Activated naive CD8-positive, alpha-beta T cell treated with anti-CD3 and anti-CD28 coated beads for 36 hours (primary cell): Measurements from ENCODE around the gene NDUFA12. TPM values are rescaled to one million over a fixed set of nuclear protein-coding genes. Genes with fewer than 3 reads are reported as not detected.

Source experiments
- DNase-seq: peaks from one replicate; pipeline ENCODE4 v3.0.0; 2021
- H3K27ac Mint-ChIP-seq: one replicate; pipeline ENCODE4 v1.8.0; 2022; ENCODE audit warnings: mild to moderate bottlenecking, moderate library complexity, mixed read lengths
- H3K27me3 Mint-ChIP-seq: one replicate; pipeline ENCODE4 v1.8.0; 2022; ENCODE audit warnings: mild to moderate bottlenecking, mixed read lengths
- H3K36me3 Mint-ChIP-seq: one replicate; pipeline ENCODE4 v1.8.0; 2021; ENCODE audit warnings: mild to moderate bottlenecking, mixed read lengths
- H3K4me1 Mint-ChIP-seq: one replicate; pipeline ENCODE4 v1.8.0; 2021; ENCODE audit warnings: mixed read lengths
- H3K4me3 Mint-ChIP-seq: one replicate; pipeline ENCODE4 v1.8.0; 2022; ENCODE audit warnings: mild to moderate bottlenecking, moderate library complexity, mixed read lengths
- H3K9me3 Mint-ChIP-seq: one replicate; pipeline ENCODE4 v1.8.0; 2022; ENCODE audit warnings: mixed read lengths
- total RNA-seq, 2 experiments: library from RNA; stranded (reverse); gene quantifications; one replicate each; pipeline ENCODE4 v1.2.3, GENCODE V29; 2021

The NDUFA12 gene
- total RNA-seq, 2 experiments from 2014 or later, result 137 to 138 TPM

- Mint-ChIP-seq H3K4me1 (no peaks in the 10 kb centered on the region), H3K9me3 (no peaks in the 10 kb centered on the region), H3K27ac (no peak overlapping the region), H3K27me3 (no peaks in the 10 kb centered on the region), H3K36me3 (peaks cover 7% of the 10 kb centered on the region), H3K4me3 (no peak overlapping the region)
- DNase-seq, result no peak
These were observed 37.4 kb downstream of the NDUFA12 start for GRCh38 chr12:94965982-94966630.

- H3K27ac Mint-ChIP-seq, result no peak overlapping the region
These were observed 39.8 kb downstream of the NDUFA12 start for GRCh38 chr12:94963649-94964048.

DNA sequence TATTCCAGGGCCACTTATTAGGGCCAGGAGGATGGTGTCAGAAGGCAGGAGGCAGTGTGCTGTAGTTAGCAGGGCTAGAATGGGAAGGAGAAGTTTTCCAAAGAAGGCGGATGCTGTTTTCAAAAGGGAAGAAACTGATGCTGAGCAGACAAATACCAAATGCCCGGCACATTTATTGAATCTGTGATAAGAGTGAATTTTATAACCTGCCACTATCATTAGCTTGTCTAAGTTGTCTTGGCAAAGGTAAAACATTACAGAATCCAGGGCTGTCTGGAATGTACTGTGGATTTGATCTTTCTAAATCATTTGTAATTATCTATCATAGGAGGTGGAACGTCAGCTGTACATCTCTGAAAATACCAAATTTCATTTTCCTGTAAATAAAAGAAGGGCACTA is 40.8 kb downstream of the NDUFA12 start:
- H3K4me3 Mint-ChIP-seq, result no peak overlapping the region
- peaks cover 3% of the 10 kb centered on the region for H3K27me3 Mint-ChIP-seq
- H3K4me1 Mint-ChIP-seq, result peaks cover 2% of the 10 kb centered on the region

More at GRCh38 chr12:94963649-94964048, 39.8 kb downstream of the NDUFA12 start:
- peaks cover 2% of the 10 kb centered on the region for H3K4me1 Mint-ChIP-seq
- H3K27me3 Mint-ChIP-seq, result peaks cover 3% of the 10 kb centered on the region
- H3K4me3 Mint-ChIP-seq, result no peak overlapping the region
- H3K36me3 Mint-ChIP-seq, result peaks cover 2% of the 10 kb centered on the region
- H3K9me3 Mint-ChIP-seq, result no peaks in the 10 kb centered on the region
- DNase-seq, result no peak

GRCh38 chr12:94961911-94962310 is 41.6 kb downstream of the NDUFA12 start:
- H3K4me1 Mint-ChIP-seq, result peaks cover 2% of the 10 kb centered on the region
- H3K4me3 Mint-ChIP-seq, result no peak overlapping the region
- no peaks in the 10 kb centered on the region for H3K9me3 Mint-ChIP-seq
- no peak for DNase-seq
- H3K36me3 Mint-ChIP-seq, result no peaks in the 10 kb centered on the region
- H3K27me3 Mint-ChIP-seq, result peaks cover 3% of the 10 kb centered on the region
- no peak overlapping the region for H3K27ac Mint-ChIP-seq

More for the DNA sequence above, 40.8 kb downstream of the NDUFA12 start:
- DNase-seq, result no peak
- Mint-ChIP-seq H3K9me3 (no peaks in the 10 kb centered on the region), H3K36me3 (no peaks in the 10 kb centered on the region), H3K27ac (no peak overlapping the region)

GRCh38 chr12:94961256-94961824 is 42.2 kb downstream of the NDUFA12 start:
- no peak for DNase-seq
- no peaks in the 10 kb centered on the region for H3K9me3 Mint-ChIP-seq
- no peak overlapping the region for H3K4me3 Mint-ChIP-seq
- no peaks in the 10 kb centered on the region for H3K36me3 Mint-ChIP-seq
- H3K4me1 Mint-ChIP-seq, result peaks cover 2% of the 10 kb centered on the region
- H3K27ac Mint-ChIP-seq, result no peak overlapping the region
- H3K27me3 Mint-ChIP-seq, result peaks cover 7% of the 10 kb centered on the region

DNA sequence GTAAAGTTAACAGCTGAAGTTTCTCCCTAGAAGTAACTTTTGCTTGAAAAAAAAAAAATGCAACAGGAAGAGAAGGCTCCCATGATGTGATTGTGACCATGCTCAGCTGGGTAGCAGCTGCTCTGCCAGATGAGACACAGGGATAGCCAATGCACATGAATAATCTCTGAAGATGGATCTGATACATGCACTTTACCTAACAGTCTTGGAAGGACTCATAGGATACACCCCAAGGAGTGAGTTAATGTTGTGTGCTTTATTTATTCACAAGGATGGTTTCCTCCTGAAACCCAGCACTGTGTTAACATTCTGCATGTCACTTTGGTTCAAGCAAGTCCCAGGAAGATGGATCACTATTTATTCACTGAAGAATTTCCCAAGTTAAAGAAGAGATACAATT is 46.5 kb downstream of the NDUFA12 start:
- no peak overlapping the region for H3K27ac Mint-ChIP-seq

DNA sequence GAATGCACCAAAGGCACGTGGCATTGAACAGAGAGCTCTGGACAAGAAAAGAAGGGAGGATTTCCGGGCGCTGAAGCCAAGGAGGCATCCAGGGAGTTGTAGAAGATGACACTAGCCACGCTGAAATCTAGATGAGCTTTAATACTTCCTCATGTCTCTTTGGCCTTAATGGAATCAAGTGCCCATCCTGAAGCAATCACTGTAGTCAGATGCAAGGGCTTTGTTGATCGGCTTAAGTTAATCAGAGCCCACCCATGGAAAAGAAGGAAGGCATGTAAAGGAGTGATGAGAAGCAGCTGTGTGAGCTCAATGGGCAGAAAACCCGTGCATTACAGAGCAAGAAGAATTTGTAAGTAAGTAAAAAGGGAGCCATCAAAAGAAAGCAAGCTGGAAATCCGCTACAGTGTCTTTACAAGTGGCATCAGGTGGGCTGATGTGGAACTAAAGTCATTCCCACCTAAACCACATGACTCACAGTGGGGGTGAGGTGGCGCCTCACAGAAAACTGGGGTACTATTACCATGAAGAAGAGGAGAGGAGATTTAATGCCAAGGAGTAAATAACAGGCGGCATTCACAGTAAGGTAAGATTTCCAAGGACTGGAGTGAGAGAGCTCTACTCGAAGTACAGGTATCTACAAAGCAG is 48.4 kb downstream of the NDUFA12 start:
- DNase-seq, result no peak
- Mint-ChIP-seq H3K4me1 (peaks cover 4% of the 10 kb centered on the region), H3K9me3 (no peaks in the 10 kb centered on the region), H3K4me3 (no peak overlapping the region), H3K27ac (no peak overlapping the region), H3K36me3 (no peaks in the 10 kb centered on the region), H3K27me3 (peaks cover 52% of the 10 kb centered on the region)

More for the DNA sequence above, 46.5 kb downstream of the NDUFA12 start:
- H3K4me1 Mint-ChIP-seq, result peaks cover 4% of the 10 kb centered on the region
- no peak overlapping the region for H3K4me3 Mint-ChIP-seq
- H3K9me3 Mint-ChIP-seq, result no peaks in the 10 kb centered on the region
- peaks cover 42% of the 10 kb centered on the region for H3K27me3 Mint-ChIP-seq
- no peak for DNase-seq
- H3K36me3 Mint-ChIP-seq, result no peaks in the 10 kb centered on the region

GRCh38 chr12:94954029-94954685 is 49.3 kb downstream of the NDUFA12 start:
- Mint-ChIP-seq H3K4me3 (no peak overlapping the region), H3K4me1 (peaks cover 2% of the 10 kb centered on the region), H3K9me3 (no peaks in the 10 kb centered on the region), H3K36me3 (no peaks in the 10 kb centered on the region), H3K27me3 (peaks cover 53% of the 10 kb centered on the region), H3K27ac (no peak overlapping the region)
- DNase-seq, result no peak

- no peaks in the 10 kb centered on the region for H3K9me3 Mint-ChIP-seq
- no peak overlapping the region for H3K4me3 Mint-ChIP-seq
- H3K4me1 Mint-ChIP-seq, result peaks cover 2% of the 10 kb centered on the region
- DNase-seq, result no peak
- H3K27me3 Mint-ChIP-seq, result peaks cover 62% of the 10 kb centered on the region
- H3K36me3 Mint-ChIP-seq, result no peaks in the 10 kb centered on the region
- no peak overlapping the region for H3K27ac Mint-ChIP-seq
These were observed 51.2 kb downstream of the NDUFA12 start for GRCh38 chr12:94952325-94952724.

DNA sequence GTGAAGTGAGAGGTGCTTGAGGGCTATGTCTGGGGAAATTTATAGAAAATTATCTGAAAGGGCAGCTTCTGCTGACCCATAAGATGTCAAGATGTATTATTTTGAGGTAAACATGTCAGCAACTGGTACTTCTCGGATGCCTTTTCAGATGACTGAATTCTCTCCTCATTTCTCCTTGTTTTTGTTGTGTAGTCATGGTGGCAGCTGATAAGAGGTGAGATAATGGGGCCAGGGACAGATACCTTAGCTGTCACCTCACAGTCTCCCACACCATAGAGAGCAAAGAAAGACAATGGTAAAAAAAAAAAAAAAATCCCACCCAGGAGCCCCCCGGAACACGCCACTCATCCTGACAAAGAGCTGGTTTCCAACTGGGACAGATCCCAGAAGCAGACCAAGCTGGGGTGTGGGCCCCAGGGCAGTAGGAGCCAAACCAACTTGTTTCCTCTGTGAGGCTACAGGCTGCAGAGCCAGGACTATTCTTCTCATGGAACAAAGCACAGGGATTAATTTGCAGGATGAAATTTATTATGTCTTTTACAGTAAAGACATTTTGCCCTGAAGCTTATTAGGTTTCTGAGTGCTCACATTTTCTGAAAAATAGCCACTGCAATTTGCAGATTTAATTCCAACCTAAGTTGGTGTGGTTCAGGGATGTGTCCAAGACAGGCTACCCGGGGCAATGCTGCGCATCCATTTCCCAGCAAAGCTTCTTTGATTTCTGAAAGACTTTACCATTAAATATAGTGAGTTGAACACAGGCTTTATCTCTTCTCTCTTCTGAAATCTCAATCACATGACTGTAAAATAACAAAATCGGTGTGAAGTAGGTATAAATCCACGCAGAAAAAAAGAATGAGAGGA is 52.2 kb downstream of the NDUFA12 start:
- no peaks in the 10 kb centered on the region for H3K36me3 Mint-ChIP-seq
- no peak overlapping the region for H3K4me3 Mint-ChIP-seq
- H3K9me3 Mint-ChIP-seq, result no peaks in the 10 kb centered on the region
- H3K27ac Mint-ChIP-seq, result no peak overlapping the region
- H3K27me3 Mint-ChIP-seq, result peaks cover 67% of the 10 kb centered on the region
- peaks cover 2% of the 10 kb centered on the region for H3K4me1 Mint-ChIP-seq
- no peak for DNase-seq

- Mint-ChIP-seq H3K4me1 (peaks cover 9% of the 10 kb centered on the region), H3K36me3 (peaks cover 9% of the 10 kb centered on the region), H3K27me3 (peaks cover 56% of the 10 kb centered on the region)
These were observed 55.2 kb downstream of the NDUFA12 start for GRCh38 chr12:94948232-94948810.

GRCh38 chr12:94942663-94943062 is 60.8 kb downstream of the NDUFA12 start:
- H3K9me3 Mint-ChIP-seq, result peaks cover 12% of the 10 kb centered on the region
- peaks cover 23% of the 10 kb centered on the region for H3K4me1 Mint-ChIP-seq
- H3K27ac Mint-ChIP-seq, result no peak overlapping the region
- peaks cover 13% of the 10 kb centered on the region for H3K36me3 Mint-ChIP-seq
- peaks cover 27% of the 10 kb centered on the region for H3K27me3 Mint-ChIP-seq
- no peak for DNase-seq
- H3K4me3 Mint-ChIP-seq, result no peak overlapping the region

More at GRCh38 chr12:94948232-94948810, 55.2 kb downstream of the NDUFA12 start:
- Mint-ChIP-seq H3K27ac (no peak overlapping the region), H3K4me3 (no peak overlapping the region), H3K9me3 (peaks cover 12% of the 10 kb centered on the region)
- no peak for DNase-seq

DNA sequence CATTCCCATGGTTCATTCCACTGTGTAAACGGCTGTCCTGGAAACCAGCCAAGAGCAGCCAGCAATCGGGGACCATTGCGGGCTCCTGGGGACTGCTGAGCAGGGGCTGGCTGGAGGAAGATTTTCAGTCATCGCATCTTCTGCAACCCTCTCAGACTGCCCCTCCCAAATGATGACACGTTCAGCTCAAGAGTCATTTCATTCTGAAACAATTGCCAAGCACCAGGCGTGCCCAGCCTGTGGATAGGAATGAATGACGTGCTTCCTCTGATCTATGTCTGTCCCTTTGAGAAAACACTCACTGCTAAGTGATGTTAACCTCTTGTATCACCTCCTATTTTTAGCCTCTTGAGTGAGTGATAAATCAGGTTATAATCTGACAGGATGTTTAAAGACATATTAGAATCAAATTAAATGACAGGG is 62.0 kb downstream of the NDUFA12 start:
- Mint-ChIP-seq H3K4me3 (no peak overlapping the region), H3K36me3 (peaks cover 13% of the 10 kb centered on the region), H3K27me3 (peaks cover 20% of the 10 kb centered on the region), H3K4me1 (peaks cover 23% of the 10 kb centered on the region), H3K9me3 (peaks cover 12% of the 10 kb centered on the region), H3K27ac (no peak overlapping the region)
- DNase-seq, result peak; percentile 37

GRCh38 chr12:94940771-94941170 is 62.7 kb downstream of the NDUFA12 start:
- peaks cover 23% of the 10 kb centered on the region for H3K4me1 Mint-ChIP-seq
- no peak for DNase-seq
- peaks cover 13% of the 10 kb centered on the region for H3K27me3 Mint-ChIP-seq
- H3K36me3 Mint-ChIP-seq, result peaks cover 12% of the 10 kb centered on the region
- peaks cover 12% of the 10 kb centered on the region for H3K9me3 Mint-ChIP-seq
- no peak overlapping the region for H3K27ac Mint-ChIP-seq
- H3K4me3 Mint-ChIP-seq, result no peak overlapping the region
